ENCODE results near the gene TBCD.

Gene TBCD

DNA sequence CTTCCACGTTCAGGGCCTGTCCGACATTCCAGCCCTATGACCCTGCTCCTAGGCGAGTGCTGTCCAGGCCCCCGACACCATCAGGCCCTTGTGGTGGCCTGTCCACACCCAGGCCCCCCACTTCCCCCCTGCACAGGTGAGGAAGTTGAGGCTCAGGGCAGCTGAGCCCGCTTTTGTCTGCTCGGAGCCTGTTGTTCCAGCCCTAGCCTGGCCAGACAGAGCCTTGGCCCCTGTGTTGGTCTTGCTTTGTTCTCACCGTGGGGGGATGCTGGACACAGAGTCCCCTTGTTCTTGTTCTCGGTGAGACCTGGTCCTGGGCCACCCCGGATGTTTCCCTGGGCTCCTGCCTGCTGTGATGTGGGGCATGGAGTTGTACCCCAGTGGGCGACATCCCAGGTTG is 140.0 kb downstream of the TBCD start:
- TF ChIP-seq, protein P1, sequence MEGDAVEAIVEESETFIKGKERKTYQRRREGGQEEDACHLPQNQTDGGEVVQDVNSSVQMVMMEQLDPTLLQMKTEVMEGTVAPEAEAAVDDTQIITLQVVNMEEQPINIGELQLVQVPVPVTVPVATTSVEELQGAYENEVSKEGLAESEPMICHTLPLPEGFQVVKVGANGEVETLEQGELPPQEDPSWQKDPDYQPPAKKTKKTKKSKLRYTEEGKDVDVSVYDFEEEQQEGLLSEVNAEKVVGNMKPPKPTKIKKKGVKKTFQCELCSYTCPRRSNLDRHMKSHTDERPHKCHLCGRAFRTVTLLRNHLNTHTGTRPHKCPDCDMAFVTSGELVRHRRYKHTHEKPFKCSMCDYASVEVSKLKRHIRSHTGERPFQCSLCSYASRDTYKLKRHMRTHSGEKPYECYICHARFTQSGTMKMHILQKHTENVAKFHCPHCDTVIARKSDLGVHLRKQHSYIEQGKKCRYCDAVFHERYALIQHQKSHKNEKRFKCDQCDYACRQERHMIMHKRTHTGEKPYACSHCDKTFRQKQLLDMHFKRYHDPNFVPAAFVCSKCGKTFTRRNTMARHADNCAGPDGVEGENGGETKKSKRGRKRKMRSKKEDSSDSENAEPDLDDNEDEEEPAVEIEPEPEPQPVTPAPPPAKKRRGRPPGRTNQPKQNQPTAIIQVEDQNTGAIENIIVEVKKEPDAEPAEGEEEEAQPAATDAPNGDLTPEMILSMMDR (IDR thresholded peaks at IDR 0.05; ENCODE audit: control extremely low read depth, extremely low read depth, low read depth, missing control alignments), result no peak
- POLR2A ChIA-PET, result no interaction called here

DNA sequence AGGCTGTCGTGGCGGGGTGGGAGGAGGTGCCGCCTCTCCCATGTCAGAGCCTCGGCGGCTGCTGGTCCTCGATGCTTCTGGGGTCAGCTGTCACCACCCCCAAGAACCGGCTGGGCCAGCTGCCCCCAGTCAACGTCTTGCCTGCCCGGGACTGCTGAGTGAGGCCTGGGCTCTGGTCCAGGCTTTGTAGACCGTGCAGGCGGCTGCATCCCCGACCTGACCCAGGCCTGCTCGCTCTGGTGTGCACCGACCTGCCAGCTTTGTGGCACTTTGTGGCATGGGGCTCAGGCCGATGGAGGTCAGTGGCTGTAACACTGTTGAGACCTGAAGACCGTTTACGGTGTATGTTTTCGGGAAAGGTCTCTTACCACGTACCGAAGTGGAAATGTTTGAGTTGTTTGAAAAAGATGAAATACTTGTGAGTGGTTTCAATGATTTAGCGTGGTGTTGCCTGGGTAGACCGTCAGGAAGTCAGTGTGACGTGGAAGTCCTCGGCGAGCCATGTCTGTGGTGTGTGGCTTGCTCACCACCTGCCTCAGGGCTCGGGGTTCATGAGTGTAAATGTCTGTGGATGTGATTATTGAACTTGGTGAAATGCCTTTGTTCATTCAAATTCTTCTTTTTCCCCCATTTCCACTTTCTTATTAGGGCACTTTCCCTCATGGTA is 141.2 kb downstream of the TBCD start:
- POLR2A ChIA-PET, result no interaction called here
- no peak for DNase-seq (ENCODE audit: extremely low spot score)
- CTCF ChIA-PET, result interaction anchor here (1.3 to 1.8 kb wide), 3 partner anchors 16 to 111 kb away, joined by 4 to 6 read pairs (median 4); no protein-coding TSS in a partner anchor
- TF ChIP-seq, protein P1 (IDR thresholded peaks at IDR 0.05; ENCODE audit: control extremely low read depth, extremely low read depth, low read depth, missing control alignments), result no peak

More for the DNA sequence above, 140.0 kb downstream of the TBCD start:
- CTCF ChIA-PET, result no interaction called here
- no peak for DNase-seq (ENCODE audit: extremely low spot score)

DNA sequence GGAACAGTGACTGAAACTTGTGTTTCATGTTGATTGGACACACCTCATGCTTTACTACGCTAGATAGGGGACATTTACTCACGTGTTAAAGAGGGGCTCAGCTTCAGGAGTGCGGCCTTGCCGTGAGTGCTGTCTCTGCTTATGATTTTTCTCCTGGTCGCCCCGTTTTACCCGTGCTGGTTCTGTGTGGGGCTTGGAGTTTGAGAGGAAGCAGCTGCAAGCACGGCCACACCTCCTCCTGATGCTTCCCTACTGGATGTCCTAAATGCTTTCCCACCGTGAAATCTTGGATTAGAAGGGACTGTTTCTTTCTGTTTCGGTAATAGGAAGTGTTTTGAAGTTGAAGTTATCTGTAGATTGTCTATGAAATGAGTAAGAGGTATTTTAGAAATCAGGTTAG is 141.9 kb downstream of the TBCD start:
- CTCF ChIA-PET, result interaction anchor here (1.3 to 1.8 kb wide), 3 partner anchors 17 to 112 kb away, joined by 4 to 6 read pairs (median 4); no protein-coding TSS in a partner anchor
- POLR2A ChIA-PET, result no interaction called here
- DNase-seq (ENCODE audit: extremely low spot score), result no peak
- TF ChIP-seq, protein P1 (IDR thresholded peaks at IDR 0.05; ENCODE audit: control extremely low read depth, extremely low read depth, low read depth, missing control alignments), result no peak

DNA sequence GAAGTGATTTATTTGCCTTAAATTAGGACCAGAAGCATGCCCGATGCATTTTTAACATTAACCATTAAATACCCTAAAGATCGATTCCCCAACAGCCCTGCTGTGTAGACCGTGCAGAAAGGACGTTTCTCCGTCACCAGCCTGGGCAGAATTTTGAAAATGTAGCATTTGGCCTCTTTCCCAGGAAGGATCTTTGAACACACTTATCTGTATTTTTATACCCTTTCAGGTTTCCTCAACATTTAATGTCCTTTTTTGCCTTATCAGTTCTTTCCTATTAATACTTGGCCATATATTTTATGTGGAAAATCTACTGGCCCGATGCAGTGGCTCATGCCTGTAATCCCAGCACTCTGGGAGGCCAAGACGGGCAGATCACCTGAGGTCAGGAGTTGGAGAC is 142.5 kb downstream of the TBCD start:
- CTCF ChIA-PET, result interaction anchor here (1.3 to 1.8 kb wide), 3 partner anchors 17 to 112 kb away, joined by 4 to 6 read pairs (median 4); no protein-coding TSS in a partner anchor
- TF ChIP-seq, protein P1 (IDR thresholded peaks at IDR 0.05; ENCODE audit: control extremely low read depth, extremely low read depth, low read depth, missing control alignments), result no peak
- POLR2A ChIA-PET, result no interaction called here
- DNase-seq (ENCODE audit: extremely low spot score), result no peak

DNA sequence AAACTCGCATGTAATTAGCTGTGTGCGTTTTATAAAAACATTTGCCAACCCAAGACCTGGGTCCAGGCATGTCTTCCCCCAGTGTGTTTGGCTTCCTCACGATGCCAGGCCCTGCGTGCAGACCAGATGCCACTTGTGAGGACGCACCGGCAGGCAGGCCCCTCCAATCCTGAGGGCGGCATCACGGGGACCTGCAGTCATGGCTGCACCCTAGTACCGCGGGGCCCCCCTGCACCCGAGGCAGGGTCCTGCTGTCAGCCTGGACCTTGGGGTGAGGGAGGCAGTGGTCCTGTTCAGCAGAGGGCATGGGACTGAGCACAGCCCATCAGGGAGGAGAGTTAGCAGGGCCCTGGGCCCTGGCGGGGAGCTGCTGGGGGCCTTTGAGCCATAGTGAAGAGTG is 143.2 kb downstream of the TBCD start:
- TF ChIP-seq, protein P1 (IDR thresholded peaks at IDR 0.05; ENCODE audit: control extremely low read depth, extremely low read depth, low read depth, missing control alignments), result no peak
- ChIA-PET POLR2A (no interaction called here), CTCF (no interaction called here)
- DNase-seq (ENCODE audit: extremely low spot score), result no peak

DNA sequence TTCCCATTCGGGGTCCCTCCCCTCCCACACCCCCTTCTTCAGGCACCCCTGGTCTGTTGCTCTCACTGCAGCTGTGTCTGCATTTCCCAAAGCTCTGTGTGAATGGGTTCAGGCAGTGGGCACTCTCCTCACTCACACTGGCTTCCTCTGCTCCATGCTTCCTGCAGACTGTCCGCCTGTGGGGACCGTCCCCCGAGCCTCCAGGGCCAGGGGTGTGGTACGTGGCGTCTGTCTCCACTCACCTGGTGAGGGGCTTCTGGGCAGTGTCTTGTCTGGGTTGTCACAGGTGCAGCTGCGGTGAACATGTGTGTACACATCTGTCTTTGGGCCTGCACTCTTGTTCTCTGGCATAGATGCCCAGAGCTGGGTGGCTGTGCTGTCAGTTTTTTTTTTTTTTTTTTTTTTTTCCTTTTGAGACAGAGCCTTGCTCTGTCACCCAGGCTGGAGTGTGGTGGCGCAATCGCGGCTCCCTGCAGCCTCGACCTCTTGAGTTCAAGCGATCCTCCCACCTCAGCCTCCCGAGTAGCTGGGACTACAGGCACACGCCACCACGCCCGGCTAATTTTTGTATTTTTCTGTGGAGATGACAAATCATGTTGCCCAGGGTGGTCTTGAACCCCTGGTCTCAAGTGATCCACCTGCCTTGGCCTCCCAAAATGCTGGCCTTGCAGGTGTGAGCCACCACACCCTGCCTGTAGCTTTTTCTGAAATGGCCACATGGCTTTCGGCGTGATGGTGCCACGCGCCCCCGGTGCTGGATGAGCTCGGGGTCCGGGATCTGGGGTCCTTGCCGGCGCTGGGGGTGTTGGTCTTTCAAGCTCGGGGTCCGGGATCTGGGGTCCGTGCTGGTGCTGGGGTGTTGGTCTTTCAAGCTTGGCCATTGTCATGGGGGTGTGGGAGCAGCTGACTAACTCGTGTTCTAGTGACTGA is 144.5 kb downstream of the TBCD start:
- ChIA-PET POLR2A (interaction anchor here (0.5 to 0.7 kb wide), 2 partner anchors 53 to 583 kb away, joined by 4 to 6 read pairs; no protein-coding TSS in a partner anchor), CTCF (interaction anchor here (1.1 to 1.5 kb wide), 2 partner anchors 9 to 11 kb away, joined by 3 to 4 read pairs; no protein-coding TSS in a partner anchor)
- TF ChIP-seq, protein P1 (IDR thresholded peaks at IDR 0.05; ENCODE audit: control extremely low read depth, extremely low read depth, low read depth, missing control alignments), result no peak
- no peak for DNase-seq (ENCODE audit: extremely low spot score)
